ENCODE data around the gene ABCA1.

- TF ChIP-seq, protein P1, sequence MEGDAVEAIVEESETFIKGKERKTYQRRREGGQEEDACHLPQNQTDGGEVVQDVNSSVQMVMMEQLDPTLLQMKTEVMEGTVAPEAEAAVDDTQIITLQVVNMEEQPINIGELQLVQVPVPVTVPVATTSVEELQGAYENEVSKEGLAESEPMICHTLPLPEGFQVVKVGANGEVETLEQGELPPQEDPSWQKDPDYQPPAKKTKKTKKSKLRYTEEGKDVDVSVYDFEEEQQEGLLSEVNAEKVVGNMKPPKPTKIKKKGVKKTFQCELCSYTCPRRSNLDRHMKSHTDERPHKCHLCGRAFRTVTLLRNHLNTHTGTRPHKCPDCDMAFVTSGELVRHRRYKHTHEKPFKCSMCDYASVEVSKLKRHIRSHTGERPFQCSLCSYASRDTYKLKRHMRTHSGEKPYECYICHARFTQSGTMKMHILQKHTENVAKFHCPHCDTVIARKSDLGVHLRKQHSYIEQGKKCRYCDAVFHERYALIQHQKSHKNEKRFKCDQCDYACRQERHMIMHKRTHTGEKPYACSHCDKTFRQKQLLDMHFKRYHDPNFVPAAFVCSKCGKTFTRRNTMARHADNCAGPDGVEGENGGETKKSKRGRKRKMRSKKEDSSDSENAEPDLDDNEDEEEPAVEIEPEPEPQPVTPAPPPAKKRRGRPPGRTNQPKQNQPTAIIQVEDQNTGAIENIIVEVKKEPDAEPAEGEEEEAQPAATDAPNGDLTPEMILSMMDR (IDR thresholded peaks at IDR 0.05) = no peak
- no peak for TF ChIP-seq POLR2A (IDR thresholded peaks at IDR 0.05)
Observed at GRCh38 chr9:104950838-104951237, 22.9 kb upstream of the ABCA1 start.
